HG02623 (cell line): ENCODE measurements around the gene SGPP1.
A peak's percentile ranks its signal among the peaks of the same experiment; 100 is the strongest.
"Not testable (repeated sequence)": the region's sequence is repeated elsewhere in the genome, so short reads cannot be mapped to it uniquely, and the experiment has no call there.

Source experiments
- ATAC-seq: cut with Tn5 transposase; IDR thresholded peaks from one replicate; pipeline ENCODE4 v1.9.1; 2021; ENCODE audit warnings: moderate library complexity; ENCODE audit not compliant: unreplicated experiment

The SGPP1 gene

GRCh38 chr14:63727736-63728728 lies at the start of gene SGPP1:
TSS of gene SGPP1 (minus strand) at chr14:63728065. CDS start at chr14:63727944, 121 bp downstream.
- peak; percentile 83 for ATAC-seq

GRCh38 chr14:63777024-63777423 lies 49.2 kb upstream of the SGPP1 start:
- ATAC-seq, result no peak

GRCh38 chr14:63773504-63773903 lies 45.6 kb upstream of the SGPP1 start:
- no peak for ATAC-seq

GRCh38 chr14:63770187-63770807 lies 42.4 kb upstream of the SGPP1 start:
- ATAC-seq, result peak; percentile 48

GRCh38 chr14:63766611-63767010 lies 38.7 kb upstream of the SGPP1 start:
- no peak for ATAC-seq

- no peak for ATAC-seq
Observed at GRCh38 chr14:63764620-63765139, 36.8 kb upstream of the SGPP1 start.

- ATAC-seq, result no peak
Observed at GRCh38 chr14:63764103-63764502, 36.2 kb upstream of the SGPP1 start.

GRCh38 chr14:63761351-63762117 lies 33.7 kb upstream of the SGPP1 start:
- no peak for ATAC-seq

- no peak for ATAC-seq
Observed at GRCh38 chr14:63760014-63760413, 32.1 kb upstream of the SGPP1 start.

- ATAC-seq, result peak; percentile 73
Observed at GRCh38 chr14:63759456-63759855, 31.6 kb upstream of the SGPP1 start.

- no peak for ATAC-seq
Observed at GRCh38 chr14:63757211-63757610, 29.3 kb upstream of the SGPP1 start.

GRCh38 chr14:63752449-63753169 lies 24.7 kb upstream of the SGPP1 start:
- no peak for ATAC-seq

GRCh38 chr14:63751076-63751475 lies 23.2 kb upstream of the SGPP1 start:
- not testable (repeated sequence) for ATAC-seq

GRCh38 chr14:63747846-63748245 lies 20.0 kb upstream of the SGPP1 start:
- no peak for ATAC-seq

- peak; percentile 62 for ATAC-seq
Observed at GRCh38 chr14:63745858-63746425, 18.1 kb upstream of the SGPP1 start.

- no peak for ATAC-seq
Observed at GRCh38 chr14:63745272-63745671, 17.4 kb upstream of the SGPP1 start.

GRCh38 chr14:63737582-63738006 lies 9.7 kb upstream of the SGPP1 start:
- peak; percentile 84 for ATAC-seq

GRCh38 chr14:63735720-63736119 lies 7.9 kb upstream of the SGPP1 start:
- no peak for ATAC-seq

- ATAC-seq, result no peak
Observed at GRCh38 chr14:63730659-63731058, 2.8 kb upstream of the SGPP1 start.

GRCh38 chr14:63727231-63727735 lies 582 bp downstream of the SGPP1 start:
- peak; percentile 25 for ATAC-seq
